Gastrocnemius medialis (tissue), 4 donors: ENCODE results near the gene ITLN2. TPM values are rescaled to one million over a fixed set of nuclear protein-coding genes. Genes with fewer than 3 reads are reported as not detected.
"Not testable (repeated sequence)": the region's sequence is repeated elsewhere in the genome, so short reads cannot be mapped to it uniquely, and the experiment has no call there.

Source experiments
- ATAC-seq, 2 donors: fragments of 150-250 bp; one replicate each; pipeline ENCODE4 v1.9.1; 2016
- DNase-seq, 2 donors: peaks; one replicate each; pipeline ENCODE4 v3.0.0-alpha.2; 2019
- H3K27ac ChIP-seq, 4 donors: fragments of 200-600 bp; sonication (generic); 1 replicate in 1 of 4; 2 replicates in 3 of 4; pipeline ENCODE4 v1.5.1; 2016 to 2018; ENCODE audit warnings: mild to moderate bottlenecking in 2 of 4, moderate library complexity in 1 of 4
- H3K27me3 ChIP-seq, 3 donors: fragments of 200-600 bp; sonication (generic) in 2 of 3; 1 replicate in 1 of 3; 2 replicates in 2 of 3; pipeline versions ENCODE4 v1.5.1 to v1.6.0; 2016 to 2019; ENCODE audit warnings: mild to moderate bottlenecking in 1 of 3, moderate library complexity in 1 of 3
- H3K36me3 ChIP-seq, 2 donors: fragments of 200-600 bp; sonication (generic) in 1 of 2; one replicate each; pipeline ENCODE4 v1.5.1; 2017 to 2018
- H3K4me1 ChIP-seq, 2 donors: fragments of 200-600 bp; sonication (generic) in 1 of 2; one replicate each; pipeline ENCODE4 v1.5.1; 2016 to 2017; ENCODE audit warnings: mild to moderate bottlenecking in 2 of 2
- H3K4me3 ChIP-seq, 4 donors: fragments of 200-600 bp; sonication (generic) in 3 of 4; 1 replicate in 1 of 4; 2 replicates in 3 of 4; pipeline ENCODE4 v1.5.1; 2016 to 2019; ENCODE audit warnings: mild to moderate bottlenecking in 2 of 4
- H3K9me3 ChIP-seq, 3 donors: fragments of 200-600 bp; sonication (generic) in 2 of 3; 1 replicate in 1 of 3; 2 replicates in 2 of 3; pipeline ENCODE4 v1.5.1; 2016 to 2019
- CTCF ChIP-seq, 5 experiments: fragments of 450-650 bp in 3 of 5; fragments of 200-600 bp in 2 of 5; sonication (generic) in 2 of 5; IDR thresholded peaks in 4 of 5; conservative IDR thresholded peaks in 1 of 5; 1 replicate in 4 of 5; 2 replicates in 1 of 5; pipeline ENCODE4 v1.5.1; 2016 to 2019; ENCODE audit warnings: antibody characterized with exemption in 5 of 5, mild to moderate bottlenecking in 3 of 5, moderate library complexity in 3 of 5
- POLR2A ChIP-seq, 2 donors: fragments of 450-650 bp; IDR thresholded peaks; one replicate each; pipeline ENCODE4 v1.6.1; 2017; ENCODE audit warnings: antibody characterized with exemption in 2 of 2, mild to moderate bottlenecking in 2 of 2, moderate library complexity in 2 of 2
- in situ Hi-C, 4 donors: fragments of 200-750 bp; cut with MboI; loops; one replicate each; pipeline versions ENCODE4 v1.15.0 to v1.8.0; 2017; ENCODE audit warnings: low sequenced_read_pairs in 4 of 4
- intact Hi-C: fragments of 100-400 bp; cut with DNase I; formaldehyde crosslinking; loops from one replicate; pipeline ENCODE4 v1.15.1; 2023; ENCODE audit warnings: low total_unique reads
- total RNA-seq, 4 donors: library from RNA; depleted of rRNA; stranded (reverse); fragments of >200 nt; gene quantifications; one replicate each; pipeline versions ENCODE4 v1.1.0 to v1.2.3, GENCODE V29; 2016

Gene ITLN2
- total RNA-seq, 4 donors from 2014 or later: not detected

GRCh38 chr1:160997323-160998038 lies 42.9 kb upstream of the ITLN2 start:
- Histone ChIP-seq H3K9me3 (no peaks in the 10 kb centered on the region), H3K36me3 (peaks cover 0 to 9% of the 10 kb centered on the region in 2 donors), H3K4me3 (no peak overlapping the region), H3K27me3 (no peaks in the 10 kb centered on the region), H3K27ac (peak overlapping the region in 3 of 4 donors; percentile 59 to 70 (median 62)), H3K4me1 (no peaks in the 10 kb centered on the region)
- intact Hi-C loops (loop anchor here (1.0 kb wide), 1 partner anchor 100 kb away; no protein-coding TSS in a partner anchor), in situ Hi-C loops (loop anchor here in 2 of 4 donors (10.0 kb wide), 1 partner anchor 97 kb away; the partner anchor contains the start of gene KLHDC9 (in 2 of the 2))
- TF ChIP-seq POLR2A (IDR thresholded peaks at IDR 0.05): no peak
- TF ChIP-seq CTCF (IDR thresholded peaks at IDR 0.05 in 4 of 5, conservative IDR thresholded peaks at IDR 0.05 in 1 of 5): peak in 3 of 5 experiments; percentile 47 to 53 (median 51)
- DNase-seq (peak in 1 of 2 donors; percentile 16), ATAC-seq (peak; percentile 56 to 72)

- no peak for DNase-seq
- Histone ChIP-seq H3K4me1 (no peaks in the 10 kb centered on the region), H3K36me3 (peaks cover 0 to 9% of the 10 kb centered on the region in 2 donors), H3K27me3 (no peaks in the 10 kb centered on the region), H3K27ac (no peak overlapping the region), H3K4me3 (no peak overlapping the region), H3K9me3 (no peaks in the 10 kb centered on the region)
- intact Hi-C loops: no loop called here
- in situ Hi-C loops: loop anchor here in 2 of 4 donors (10.0 kb wide), 1 partner anchor 99 kb away; the partner anchor contains the start of gene KLHDC9 (in 2 of the 2)
- TF ChIP-seq POLR2A (IDR thresholded peaks at IDR 0.05) (no peak), CTCF (IDR thresholded peaks at IDR 0.05 in 4 of 5, conservative IDR thresholded peaks at IDR 0.05 in 1 of 5) (no peak)
- no peak for ATAC-seq
Measured at GRCh38 chr1:160996178-160996577, 41.6 kb upstream of the ITLN2 start.

- H3K27me3 ChIP-seq: no peaks in the 10 kb centered on the region
- in situ Hi-C loops: loop anchor here in 2 of 4 donors (10.0 kb wide), 1 partner anchor 101 kb away; the partner anchor contains the start of gene KLHDC9 (in 2 of the 2)
- ATAC-seq (no peak), DNase-seq (no peak)
- intact Hi-C loops: loop anchor here (2.0 kb wide), 1 partner anchor 53 kb away; no protein-coding TSS in a partner anchor
- no peaks in the 10 kb centered on the region for H3K9me3 ChIP-seq
- peak in 1 of 5 experiments; percentile 9 for TF ChIP-seq CTCF (IDR thresholded peaks at IDR 0.05 in 4 of 5, conservative IDR thresholded peaks at IDR 0.05 in 1 of 5)
- no peak for TF ChIP-seq POLR2A (IDR thresholded peaks at IDR 0.05)
- H3K36me3 ChIP-seq: no peaks in the 10 kb centered on the region
- H3K4me3 ChIP-seq: no peak overlapping the region
- H3K4me1 ChIP-seq: no peaks in the 10 kb centered on the region
- H3K27ac ChIP-seq: no peak overlapping the region
Measured at GRCh38 chr1:160993544-160994193, 39.1 kb upstream of the ITLN2 start.

GRCh38 chr1:160992036-160992435 lies 37.4 kb upstream of the ITLN2 start:
- DNase-seq, H3K36me3 ChIP-seq, ATAC-seq, H3K27ac ChIP-seq, H3K4me3 ChIP-seq, H3K4me1 ChIP-seq, H3K27me3 ChIP-seq, H3K9me3 ChIP-seq: not testable (repeated sequence)
- in situ Hi-C loops: loop anchor here in 2 of 4 donors (10.0 kb wide), 1 partner anchor 103 kb away; the partner anchor contains the start of gene KLHDC9 (in 2 of the 2)
- intact Hi-C loops: loop anchor here (2.0 kb wide), 1 partner anchor 55 kb away; no protein-coding TSS in a partner anchor
